HG02588 (cell line): ENCODE measurements around the gene FBXO39.
"Not testable (repeated sequence)": the region's sequence is repeated elsewhere in the genome, so short reads cannot be mapped to it uniquely, and the experiment has no call there.

Source experiments
- ATAC-seq: cut with Tn5 transposase; IDR thresholded peaks from one replicate; pipeline ENCODE4 v1.9.1; 2021; ENCODE audit warnings: mild to moderate bottlenecking, moderate library complexity; ENCODE audit not compliant: unreplicated experiment

FBXO39 gene

GRCh38 chr17:6787081-6787693 lies 11.2 kb downstream of the FBXO39 start:
- ATAC-seq: no peak

GRCh38 chr17:6789146-6789545 lies 13.1 kb downstream of the FBXO39 start:
- ATAC-seq: no peak

GRCh38 chr17:6793748-6794493 lies 17.9 kb downstream of the FBXO39 start:
- no peak for ATAC-seq

DNA sequence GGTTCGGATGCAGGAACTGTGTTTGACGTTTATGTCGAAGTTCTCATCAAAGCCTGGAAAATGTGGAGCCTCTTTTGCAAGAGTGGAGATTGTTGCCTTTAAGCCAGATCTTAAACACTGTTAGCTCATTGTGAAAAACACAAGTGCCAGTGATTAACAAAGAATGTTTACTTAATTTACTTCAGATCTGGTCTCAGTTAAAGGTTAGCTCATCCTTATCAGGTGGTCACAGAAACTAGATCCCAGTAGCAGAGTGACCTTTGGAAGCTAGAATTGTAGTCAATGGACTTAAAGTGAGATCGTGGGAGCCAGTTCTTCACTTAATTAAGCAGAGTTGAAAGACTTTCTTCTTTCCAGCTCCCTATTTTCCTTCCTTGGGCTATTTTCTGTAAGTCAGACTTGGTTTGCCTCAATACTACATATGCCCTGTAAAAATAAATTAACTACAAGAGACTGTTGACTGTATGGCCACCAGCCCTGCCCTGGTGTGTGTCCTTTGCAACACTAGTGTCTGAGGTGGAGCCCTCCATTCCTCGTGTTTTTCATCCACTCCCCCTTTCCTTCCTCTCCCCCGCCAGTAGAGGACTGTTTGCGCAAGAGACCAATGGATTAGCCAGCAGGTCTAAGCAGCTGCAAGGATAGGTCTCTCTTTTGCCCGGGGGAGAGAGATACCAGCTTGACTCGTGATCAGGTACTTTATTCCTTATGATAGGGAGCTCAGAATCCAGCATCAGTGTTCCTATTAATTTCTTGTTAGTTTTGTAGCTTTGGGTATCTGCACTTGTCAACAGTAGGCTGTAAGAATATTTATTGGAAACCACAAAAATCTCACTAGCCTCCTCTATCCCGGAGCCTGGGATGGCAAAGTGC lies 20.2 kb downstream of the FBXO39 start:
- no peak for ATAC-seq

GRCh38 chr17:6796887-6797490 lies 21.0 kb downstream of the FBXO39 start:
- no peak for ATAC-seq

DNA sequence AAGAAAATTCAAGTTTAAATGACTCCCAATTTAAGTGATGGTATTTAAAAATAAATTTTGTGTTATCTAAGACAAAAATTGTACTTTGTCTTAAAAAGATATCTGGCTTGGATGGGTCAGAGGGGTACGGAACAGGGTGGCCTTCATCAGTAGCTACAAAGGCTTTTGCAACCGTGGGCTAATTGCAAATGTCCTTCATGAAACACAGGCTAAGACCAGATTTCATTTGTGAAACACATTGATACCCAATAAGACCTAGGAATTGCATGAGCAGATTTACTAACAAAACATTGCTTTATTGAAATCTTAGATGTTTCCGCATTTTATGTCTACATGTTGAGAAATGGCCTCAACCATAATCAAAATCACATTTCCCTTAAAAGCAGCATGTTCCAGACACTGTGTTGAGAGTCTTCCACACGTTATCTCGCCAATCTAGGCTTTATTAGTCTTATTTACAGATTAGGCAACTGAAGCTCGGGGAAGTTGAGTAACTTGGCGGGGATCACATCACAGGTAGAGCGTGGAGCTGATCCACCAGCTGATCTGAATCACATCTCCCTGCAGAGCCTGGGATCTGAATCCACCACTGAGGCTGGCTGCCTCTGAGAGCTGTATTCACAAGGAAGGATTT lies 21.8 kb downstream of the FBXO39 start:
- ATAC-seq: no peak

DNA sequence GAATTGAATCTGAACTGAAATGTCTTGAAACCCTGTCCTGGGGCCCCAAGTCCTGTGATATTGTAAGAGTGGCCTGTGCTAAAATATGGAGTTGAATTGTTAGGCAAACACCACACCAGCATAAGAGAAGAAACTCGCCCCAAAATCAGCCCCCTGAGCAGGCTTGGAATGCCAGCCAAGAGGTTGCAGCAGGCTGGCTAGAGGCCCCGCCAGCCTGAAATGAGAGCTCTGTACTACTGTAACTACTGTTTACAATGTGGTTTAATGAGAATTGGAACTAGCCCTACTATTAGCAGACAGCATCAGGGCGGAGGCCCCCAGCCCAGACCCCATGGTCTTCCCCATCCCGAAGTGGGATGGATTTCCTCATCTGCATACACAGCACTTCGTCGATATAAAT lies 23.7 kb downstream of the FBXO39 start:
- no peak for ATAC-seq

DNA sequence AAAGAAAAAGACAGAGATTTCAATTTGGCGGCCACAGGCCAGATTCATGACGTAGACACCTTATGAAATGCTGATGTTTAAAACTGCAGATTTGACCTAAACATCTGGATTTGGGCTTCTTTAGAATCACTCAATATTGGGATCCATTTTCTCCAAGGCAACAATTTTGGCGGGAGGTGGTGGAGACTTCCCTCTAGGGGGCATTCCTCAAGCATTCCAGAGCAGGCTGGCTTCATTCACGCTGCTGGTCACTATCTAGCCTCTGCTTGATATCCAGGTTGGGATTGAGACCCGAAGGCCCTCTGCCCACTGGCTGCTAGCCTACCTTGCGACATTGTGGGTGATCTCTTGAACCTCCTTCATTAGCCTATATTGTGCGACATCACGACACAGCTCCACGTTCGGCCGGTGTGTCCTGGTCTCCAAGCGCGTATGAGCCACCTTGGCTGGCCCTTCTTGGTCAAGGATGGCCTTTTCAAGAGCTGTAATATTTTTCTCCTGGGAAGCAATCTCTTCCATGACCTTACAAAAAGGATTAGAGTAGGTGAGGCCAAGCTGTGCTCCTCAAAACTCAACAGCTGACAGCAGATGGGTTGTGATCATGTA lies 24.5 kb downstream of the FBXO39 start:
- ATAC-seq: no peak

DNA sequence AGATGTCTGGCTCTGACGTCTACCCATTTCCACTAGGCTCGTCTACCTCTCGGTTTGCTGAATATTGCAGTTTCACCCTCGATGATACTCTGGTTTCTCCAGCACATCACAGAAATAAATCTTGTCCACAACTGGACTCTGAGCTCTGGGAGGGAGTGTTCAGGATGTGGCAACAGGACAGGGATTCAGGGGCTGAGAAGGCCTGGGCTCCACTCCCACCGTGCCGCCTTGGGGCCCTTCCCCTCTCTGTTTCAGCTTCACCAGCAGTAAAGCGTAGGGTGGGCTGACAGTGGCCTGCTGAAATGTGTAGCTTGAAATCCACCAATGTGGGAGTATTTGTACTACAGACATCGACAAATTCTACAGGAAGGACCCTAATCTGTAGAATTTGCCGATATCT lies 35.5 kb downstream of the FBXO39 start:
- ATAC-seq: no peak

- ATAC-seq: no peak
Measured at GRCh38 chr17:6812295-6812694, 36.3 kb downstream of the FBXO39 start.

GRCh38 chr17:6815775-6816174 lies 39.8 kb downstream of the FBXO39 start:
- no peak for ATAC-seq

DNA sequence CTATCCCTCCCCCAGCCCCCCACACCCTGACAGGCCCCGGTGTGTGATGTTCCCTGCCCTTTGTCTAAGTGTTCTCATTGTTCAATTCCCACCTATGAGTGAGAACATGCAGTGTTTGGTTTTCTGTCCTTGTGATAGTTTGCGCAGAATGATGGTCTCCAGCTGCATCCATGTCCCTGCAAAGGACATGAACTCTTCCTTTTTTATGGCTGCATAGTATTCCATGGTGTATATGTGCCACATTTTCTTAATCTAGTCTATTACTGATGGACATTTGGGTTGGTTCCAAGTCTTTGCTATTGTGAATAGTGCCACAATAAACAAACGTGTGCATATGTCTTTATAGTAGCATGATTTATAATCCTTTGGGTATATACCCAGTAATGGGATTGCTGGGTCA lies 40.4 kb downstream of the FBXO39 start:
- ATAC-seq: not testable (repeated sequence)

- ATAC-seq: no peak
Measured at GRCh38 chr17:6818938-6819337, 42.9 kb downstream of the FBXO39 start.

GRCh38 chr17:6823011-6823442 lies 47.0 kb downstream of the FBXO39 start:
- no peak for ATAC-seq

DNA sequence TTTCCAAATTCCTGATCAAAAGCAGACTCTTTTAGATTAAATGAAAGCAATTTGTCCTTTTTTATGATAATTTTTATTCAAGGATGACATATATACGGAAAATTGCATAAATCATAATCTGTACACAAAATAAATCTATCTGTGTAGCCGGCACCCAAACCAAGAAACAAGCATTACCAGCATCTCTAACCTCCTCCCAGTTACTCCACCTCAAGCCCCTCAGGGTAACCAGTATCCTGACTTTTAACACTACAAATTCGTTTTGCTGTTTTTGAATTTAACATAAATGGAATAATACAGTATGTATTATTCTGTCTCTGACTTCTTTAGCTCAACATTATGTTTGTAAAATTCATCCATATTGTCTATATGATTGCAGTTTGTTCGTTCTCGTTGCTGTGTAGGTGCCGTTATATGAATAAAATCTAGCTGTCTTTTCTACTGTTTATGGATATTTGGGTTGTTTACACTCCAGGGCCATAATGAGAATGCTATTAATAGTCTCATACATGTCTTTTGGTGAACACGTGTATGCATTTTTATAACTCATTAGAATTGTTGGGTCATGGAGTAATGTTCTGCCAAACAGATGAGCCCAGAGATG lies 54.5 kb downstream of the FBXO39 start:
- ATAC-seq: no peak

GRCh38 chr17:6831661-6832263 lies 55.7 kb downstream of the FBXO39 start, which contains the start of gene TEKT1:
Gene TEKT1 (minus strand): TSS chr17:6831729. CDS start chr17:6830376, 1,353 bp downstream.
- ATAC-seq: no peak
